PFSK-1 (cell line): Measurements from ENCODE around the gene SNCAIP.

Experiments
- FOXP2 ChIP-seq: optimal IDR thresholded peaks from 2 replicates; pipeline ENCODE3; 2011; ENCODE audit warnings: borderline replicate concordance, control low read depth, inconsistent platforms; ENCODE audit not compliant: insufficient read depth; ENCODE audit errors: extremely low read length, extremely low read depth
- POLR2AphosphoS5 ChIP-seq: IDR thresholded peaks from 2 replicates; pipeline ENCODE4 v1.6.1; 2012; ENCODE audit warnings: low read depth, mild to moderate bottlenecking, control low read depth, low read length, moderate library complexity
- SIN3A ChIP-seq: IDR thresholded peaks from 2 replicates; pipeline ENCODE4 v1.6.1; 2012; ENCODE audit warnings: mild to moderate bottlenecking, low read length, moderate library complexity, borderline replicate concordance; ENCODE audit not compliant: insufficient read depth
- TAF1 ChIP-seq: IDR thresholded peaks from 2 replicates; pipeline ENCODE4 v1.6.1; 2012; ENCODE audit warnings: low read length, control low read depth, borderline replicate concordance; ENCODE audit not compliant: insufficient read depth
- TF ChIP-seq, protein P1 (sequence below), 2 experiments: IDR thresholded peaks; 2 replicates each; pipeline versions ENCODE4 v1.6.1 to v1.8.0; 2011 to 2012; ENCODE audit warnings: low read depth in 2 of 2, low read length in 2 of 2, control low read depth in 1 of 2, inconsistent platforms in 1 of 2, mild to moderate bottlenecking in 1 of 2, moderate library complexity in 1 of 2; ENCODE audit not compliant: insufficient read depth in 1 of 2

The SNCAIP gene

DNA sequence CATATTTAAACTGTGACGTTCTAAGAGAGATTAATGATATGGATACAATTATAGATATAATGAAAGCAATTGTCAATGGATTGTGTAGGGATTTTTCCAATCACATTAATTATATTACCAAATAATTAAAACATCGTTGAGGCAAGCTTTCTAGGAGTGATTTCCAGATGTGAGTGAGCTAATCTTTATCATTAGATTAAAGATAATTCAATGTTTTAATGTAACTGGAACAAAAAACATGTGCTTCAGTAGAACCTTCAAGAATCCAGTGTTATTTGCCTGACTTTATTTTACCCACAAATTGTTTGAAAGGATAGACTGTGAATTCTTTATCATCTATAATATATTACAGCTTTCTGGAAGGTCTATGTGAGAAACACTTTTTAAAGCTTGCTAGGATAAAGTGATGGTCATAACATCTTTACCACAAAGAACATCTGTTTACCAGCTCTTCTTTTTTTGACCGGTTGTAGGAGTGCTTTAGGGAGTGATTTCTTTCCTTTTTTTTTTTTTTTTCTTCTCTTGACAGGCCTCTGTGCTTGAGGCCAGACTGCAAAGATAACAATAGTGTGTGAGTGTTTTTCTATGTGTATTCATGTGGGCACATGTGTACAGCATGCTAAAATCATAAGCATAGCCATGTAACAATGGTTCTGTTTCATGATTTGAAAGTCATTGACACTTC, 35.0 kb downstream of the SNCAIP start:
- no peak for TF ChIP-seq POLR2AphosphoS5
- no peak for TF ChIP-seq TAF1
- no peak for TF ChIP-seq FOXP2
- TF ChIP-seq, protein P1, sequence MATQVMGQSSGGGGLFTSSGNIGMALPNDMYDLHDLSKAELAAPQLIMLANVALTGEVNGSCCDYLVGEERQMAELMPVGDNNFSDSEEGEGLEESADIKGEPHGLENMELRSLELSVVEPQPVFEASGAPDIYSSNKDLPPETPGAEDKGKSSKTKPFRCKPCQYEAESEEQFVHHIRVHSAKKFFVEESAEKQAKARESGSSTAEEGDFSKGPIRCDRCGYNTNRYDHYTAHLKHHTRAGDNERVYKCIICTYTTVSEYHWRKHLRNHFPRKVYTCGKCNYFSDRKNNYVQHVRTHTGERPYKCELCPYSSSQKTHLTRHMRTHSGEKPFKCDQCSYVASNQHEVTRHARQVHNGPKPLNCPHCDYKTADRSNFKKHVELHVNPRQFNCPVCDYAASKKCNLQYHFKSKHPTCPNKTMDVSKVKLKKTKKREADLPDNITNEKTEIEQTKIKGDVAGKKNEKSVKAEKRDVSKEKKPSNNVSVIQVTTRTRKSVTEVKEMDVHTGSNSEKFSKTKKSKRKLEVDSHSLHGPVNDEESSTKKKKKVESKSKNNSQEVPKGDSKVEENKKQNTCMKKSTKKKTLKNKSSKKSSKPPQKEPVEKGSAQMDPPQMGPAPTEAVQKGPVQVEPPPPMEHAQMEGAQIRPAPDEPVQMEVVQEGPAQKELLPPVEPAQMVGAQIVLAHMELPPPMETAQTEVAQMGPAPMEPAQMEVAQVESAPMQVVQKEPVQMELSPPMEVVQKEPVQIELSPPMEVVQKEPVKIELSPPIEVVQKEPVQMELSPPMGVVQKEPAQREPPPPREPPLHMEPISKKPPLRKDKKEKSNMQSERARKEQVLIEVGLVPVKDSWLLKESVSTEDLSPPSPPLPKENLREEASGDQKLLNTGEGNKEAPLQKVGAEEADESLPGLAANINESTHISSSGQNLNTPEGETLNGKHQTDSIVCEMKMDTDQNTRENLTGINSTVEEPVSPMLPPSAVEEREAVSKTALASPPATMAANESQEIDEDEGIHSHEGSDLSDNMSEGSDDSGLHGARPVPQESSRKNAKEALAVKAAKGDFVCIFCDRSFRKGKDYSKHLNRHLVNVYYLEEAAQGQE (IDR thresholded peaks at IDR 0.05; ENCODE audit: insufficient read depth in 1 of 2, low read depth in 2 of 2, low read length in 2 of 2): no peak

DNA sequence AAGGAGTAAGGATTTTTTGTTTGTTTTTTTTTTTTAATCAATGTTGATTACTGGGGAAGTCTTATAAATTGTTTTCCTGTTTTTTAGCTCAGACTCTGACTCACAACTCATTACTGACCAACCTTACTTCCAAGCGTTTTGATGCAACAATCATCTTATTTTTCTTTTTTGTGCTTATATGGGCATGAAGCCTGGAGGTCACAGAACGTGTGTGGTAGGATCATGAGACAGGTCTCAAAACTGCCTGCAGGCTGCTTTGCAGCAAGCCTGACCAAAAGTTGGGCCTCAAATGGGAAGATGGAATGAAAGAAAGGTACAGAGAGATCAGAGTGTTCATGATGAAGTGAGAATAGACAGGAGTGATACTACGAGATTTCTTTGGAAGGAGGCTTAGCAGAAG, 38.5 kb downstream of the SNCAIP start:
- no peak for TF ChIP-seq POLR2AphosphoS5
- no peak for TF ChIP-seq SIN3A
- TF ChIP-seq FOXP2: no peak
- no peak for TF ChIP-seq TAF1
- TF ChIP-seq, protein P1 (IDR thresholded peaks at IDR 0.05; ENCODE audit: insufficient read depth in 1 of 2, low read depth in 2 of 2, low read length in 2 of 2): no peak

DNA sequence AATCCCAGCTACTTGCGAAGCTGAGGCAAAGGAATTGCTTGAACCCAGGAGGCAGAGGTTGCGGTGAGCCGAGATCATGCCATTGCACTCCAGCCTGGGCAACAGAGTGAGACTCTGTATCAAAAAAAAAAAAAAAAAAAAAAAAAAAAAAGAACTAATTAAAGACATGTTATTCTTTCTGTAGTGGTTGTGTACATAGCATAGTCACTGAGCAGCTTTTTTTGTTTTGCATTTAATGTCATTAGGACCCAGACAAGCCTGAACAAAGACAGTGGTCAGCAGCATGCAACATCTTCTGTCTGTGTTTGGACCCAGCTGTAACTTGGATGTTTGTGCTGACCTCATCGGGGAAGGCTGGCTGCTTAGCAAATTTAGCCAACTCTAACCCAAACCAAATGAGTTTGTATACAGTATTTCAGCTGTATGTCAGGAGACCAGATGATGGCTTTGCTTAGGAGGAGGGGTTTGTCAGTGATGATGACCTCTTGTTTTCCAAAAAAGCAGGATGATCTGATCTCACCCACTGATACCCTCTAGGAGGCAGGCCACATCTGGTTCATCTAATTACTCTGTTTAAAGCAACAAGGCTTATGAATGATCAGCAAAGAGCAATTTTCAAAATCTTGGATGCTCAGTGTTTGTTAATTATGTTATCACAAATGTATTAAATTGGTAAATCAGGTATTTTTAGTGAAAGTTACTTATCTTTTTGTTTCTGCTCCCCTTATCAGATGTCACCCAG, 39.5 kb downstream of the SNCAIP start:
- TF ChIP-seq TAF1 (no peak), SIN3A (no peak), POLR2AphosphoS5 (no peak), FOXP2 (no peak)
- TF ChIP-seq, protein P1 (IDR thresholded peaks at IDR 0.05; ENCODE audit: insufficient read depth in 1 of 2, low read depth in 2 of 2, low read length in 2 of 2): no peak

DNA sequence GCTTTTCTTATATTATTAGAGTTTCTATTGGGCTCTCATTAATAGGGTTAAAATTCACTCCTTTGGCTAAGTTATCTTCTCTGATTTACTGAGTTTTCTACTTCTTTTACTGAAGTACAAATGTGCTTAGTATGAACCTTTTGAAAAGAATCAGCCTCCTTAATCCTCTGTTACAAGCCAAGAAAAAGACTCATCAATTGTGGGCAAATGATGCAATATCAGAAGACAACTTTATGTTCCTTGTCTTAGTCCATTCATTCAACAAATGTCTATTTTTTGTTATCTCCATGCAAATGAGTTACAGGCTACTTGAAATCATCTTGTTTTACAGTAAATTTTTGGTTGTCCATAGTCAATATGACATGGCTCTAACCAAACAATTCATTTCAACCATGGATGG, 40.3 kb downstream of the SNCAIP start:
- TF ChIP-seq, protein P1 (IDR thresholded peaks at IDR 0.05; ENCODE audit: insufficient read depth in 1 of 2, low read depth in 2 of 2, low read length in 2 of 2): no peak
- TF ChIP-seq FOXP2 (no peak), POLR2AphosphoS5 (no peak), TAF1 (no peak), SIN3A (no peak)
